HCT116 (cell line): ENCODE measurements around the gene ACVR1B. TPM values are rescaled to one million over a fixed set of nuclear protein-coding genes. Genes with fewer than 3 reads are reported as not detected.

Source experiments
- ATAC-seq: fragments of 200-7000 bp; cut with Tn5 transposase; 2 replicates; pipeline ENCODE4 v1.9.1; 2020; ENCODE audit warnings: mild to moderate bottlenecking, moderate library complexity
- BruUV-seq: library from RNA; stranded (reverse); fragments of 400-500 nt; replicated peaks from 2 replicates; lab custom pipeline; 2021; lab: Mats Ljungman, UMichigan
- CTCF ChIA-PET: fragments of 300-600 bp; sonication (Branson Sonifier 250); formaldehyde crosslinking; loops from one replicate; lab custom pipeline; 2021; ENCODE audit warnings: antibody characterized with exemption; lab: Charles Lee
- POLR2A ChIA-PET: fragments of 300-600, 350-600 bp; sonication (Branson Sonifier 250); formaldehyde crosslinking; loops from one replicate; lab custom pipeline; 2021; ENCODE audit warnings: antibody characterized with exemption; lab: Charles Lee
- RAD21 ChIA-PET, 2 experiments: fragments of 300-600 bp; sonication (Branson Sonifier 250); formaldehyde crosslinking; loops; one replicate each; lab custom pipeline; 2023; ENCODE audit warnings: low total read pairs in 2 of 2; ENCODE audit not compliant: uncharacterized antibody in 2 of 2, unreplicated experiment in 2 of 2, low non-redundant PET in 1 of 2; lab: Charles Lee
- DNase-seq: peaks from one replicate; pipeline ENCODE4 v3.0.0-alpha.2; 2010; ENCODE audit warnings: low read depth, low spot score
- H2AFZ ChIP-seq: fragments of 200-600 bp; shearing (Covaris generic), sonication (generic); 2 replicates; pipeline ENCODE4 v1.6.1; 2017; ENCODE audit warnings: low read depth, mixed run types, mixed read lengths, antibody characterized with exemption, low read length; ENCODE audit not compliant: poor library complexity, severe bottlenecking
- H3K27ac ChIP-seq: 2 replicates; pipeline ENCODE4 v1.5.1; 2012; ENCODE audit warnings: low read depth, low read length
- H3K27me3 ChIP-seq: fragments of 200-600 bp; sonication (generic); 2 replicates; pipeline ENCODE4 v1.6.1; 2016; ENCODE audit warnings: mixed run types, low read length, mixed read lengths; ENCODE audit not compliant: insufficient read depth
- H3K36me3 ChIP-seq, 2 experiments: fragments of 200-500 bp in 1 of 2; fragments of 200-600 bp in 1 of 2; sonication (Bioruptor generic) in 1 of 2; sonication (generic) in 1 of 2; 2 replicates each; pipeline versions ENCODE4 v1.5.1 to v1.6.1; 2014 to 2016; ENCODE audit warnings: low read length in 2 of 2, inconsistent platforms in 1 of 2, mixed read lengths in 1 of 2, mixed run types in 1 of 2; ENCODE audit not compliant: insufficient read depth in 2 of 2, control insufficient read depth in 1 of 2
- H3K4me1 ChIP-seq, 2 experiments: fragments of 200-600 bp in 1 of 2; sonication (generic) in 1 of 2; 2 replicates each; pipeline versions ENCODE4 v1.5.1 to v1.6.1; 2012 to 2017; ENCODE audit warnings: low read length in 2 of 2, inconsistent platforms in 1 of 2, mild to moderate bottlenecking in 1 of 2, mixed read lengths in 1 of 2, mixed run types in 1 of 2, moderate library complexity in 1 of 2; ENCODE audit not compliant: insufficient read depth in 2 of 2, control insufficient read depth in 1 of 2
- H3K4me2 ChIP-seq: fragments of 200-600 bp; sonication (generic); 2 replicates; pipeline ENCODE4 v1.6.1; 2017; ENCODE audit warnings: mixed run types, low read length, mixed read lengths
- H3K4me3 ChIP-seq, 2 experiments: fragments of 200-600 bp in 1 of 2; sonication (generic) in 1 of 2; replicated peaks in 1 of 2; 2 replicates each; pipeline ENCODE4 v1.5.1; 2011 to 2016; ENCODE audit warnings: low read length in 2 of 2, control low read depth in 1 of 2, low read depth in 1 of 2, mild to moderate bottlenecking in 1 of 2, mixed read lengths in 1 of 2, mixed run types in 1 of 2
- H3K79me2 ChIP-seq: fragments of 200-600 bp; sonication (generic); 2 replicates; pipeline ENCODE4 v1.6.1; 2017; ENCODE audit warnings: mild to moderate bottlenecking, mixed run types, low read length, moderate library complexity, mixed read lengths; ENCODE audit not compliant: insufficient read depth
- H3K9ac ChIP-seq: fragments of 200-600 bp; sonication (generic); 2 replicates; pipeline ENCODE4 v1.6.1; 2016; ENCODE audit warnings: low read length, mixed read lengths
- H3K9me2 ChIP-seq: fragments of 200-600 bp; sonication (generic), shearing (Covaris generic); 2 replicates; pipeline ENCODE4 v1.6.1; 2017; ENCODE audit warnings: mixed run types, mild to moderate bottlenecking, moderate library complexity; ENCODE audit not compliant: insufficient read depth
- H3K9me3 ChIP-seq, 2 experiments: fragments of 200-500 bp in 1 of 2; fragments of 200-600 bp in 1 of 2; sonication (Bioruptor generic) in 1 of 2; sonication (generic) in 1 of 2; 2 replicates each; pipeline ENCODE4 v1.6.1; 2014 to 2017; ENCODE audit warnings: low read length in 2 of 2, mixed read lengths in 2 of 2, inconsistent platforms in 1 of 2, low read depth in 1 of 2, mild to moderate bottlenecking in 1 of 2, mixed run types in 1 of 2, moderate library complexity in 1 of 2; ENCODE audit not compliant: control insufficient read depth in 1 of 2, insufficient read depth in 1 of 2
- H4K20me1 ChIP-seq: fragments of 200-600 bp; sonication (generic), shearing (Covaris generic); 2 replicates; pipeline ENCODE4 v1.6.1; 2017; ENCODE audit warnings: mixed run types, mild to moderate bottlenecking, moderate library complexity; ENCODE audit not compliant: insufficient read depth
- CEBPB ChIP-seq: IDR thresholded peaks from 2 replicates; pipeline ENCODE4 v1.6.1; 2012; ENCODE audit warnings: low read depth
- EZH2 ChIP-seq: fragments of 200-600 bp; sonication (generic); IDR thresholded peaks from 2 replicates; pipeline ENCODE4 v1.6.1; 2017; ENCODE audit warnings: antibody characterized with exemption, mixed run types
- EZH2phosphoT487 ChIP-seq: fragments of 200-600 bp; IDR thresholded peaks from 2 replicates; pipeline ENCODE4 v1.6.1; 2018; ENCODE audit warnings: antibody characterized with exemption, borderline replicate concordance
- JUND ChIP-seq: IDR thresholded peaks from 2 replicates; pipeline ENCODE4 v1.6.1; 2012
- POLR2A ChIP-seq: IDR thresholded peaks from 2 replicates; pipeline ENCODE4 v1.7.0; 2011; ENCODE audit warnings: borderline replicate concordance; ENCODE audit not compliant: insufficient read depth, insufficient read length; ENCODE audit errors: extremely low read depth
- POLR2AphosphoS5 ChIP-seq: IDR thresholded peaks from 2 replicates; pipeline ENCODE4 v1.6.1; 2011; ENCODE audit warnings: mild to moderate bottlenecking, low read depth, low read length, moderate library complexity
- RAD21 ChIP-seq: IDR thresholded peaks from 2 replicates; pipeline ENCODE4 v1.6.1; 2012; ENCODE audit warnings: low read depth, mild to moderate bottlenecking
- SRF ChIP-seq: IDR thresholded peaks from 2 replicates; pipeline ENCODE4 v1.6.1; 2012; ENCODE audit warnings: low read depth
- ZFX ChIP-seq: fragments of 450-650 bp; IDR thresholded peaks from 2 replicates; pipeline ENCODE4 v1.6.1; 2017
- ZNF274 ChIP-seq: fragments of 200-500 bp; sonication (Bioruptor generic); IDR thresholded peaks from 2 replicates; pipeline ENCODE4 v1.6.1; 2014; ENCODE audit warnings: mild to moderate bottlenecking, low read depth, low read length, inconsistent platforms
- intact Hi-C: fragments of 100-400 bp; cut with micrococcal nuclease; formaldehyde crosslinking; loops from 2 replicates; pipeline ENCODE4 v1.10.0; 2022
- total RNA-seq: library from RNA; stranded (reverse); gene quantifications from one replicate; pipeline ENCODE4 v1.2.1, GENCODE V29; 2021; ENCODE audit not compliant: unreplicated experiment
- TF ChIP-seq, protein P1 (sequence below): IDR thresholded peaks from 2 replicates; pipeline ENCODE4 v1.6.1; 2012; ENCODE audit warnings: low read depth
- TF ChIP-seq, protein P2 (sequence below): IDR thresholded peaks from 2 replicates; pipeline ENCODE4 v1.6.1; 2012
- TF ChIP-seq, protein P3 (sequence below): IDR thresholded peaks from 2 replicates; pipeline ENCODE4 v1.6.1; 2011; ENCODE audit warnings: mild to moderate bottlenecking, low read length, moderate library complexity; ENCODE audit not compliant: insufficient replicate concordance; ENCODE audit errors: extremely low read depth

ACVR1B gene
- total RNA-seq, 1 experiment from 2014 or later = 22.7 TPM

GRCh38 chr12:51934080-51934479 lies 17.4 kb upstream of the ACVR1B start (continued):
- no peak for TF ChIP-seq RAD21

DNA sequence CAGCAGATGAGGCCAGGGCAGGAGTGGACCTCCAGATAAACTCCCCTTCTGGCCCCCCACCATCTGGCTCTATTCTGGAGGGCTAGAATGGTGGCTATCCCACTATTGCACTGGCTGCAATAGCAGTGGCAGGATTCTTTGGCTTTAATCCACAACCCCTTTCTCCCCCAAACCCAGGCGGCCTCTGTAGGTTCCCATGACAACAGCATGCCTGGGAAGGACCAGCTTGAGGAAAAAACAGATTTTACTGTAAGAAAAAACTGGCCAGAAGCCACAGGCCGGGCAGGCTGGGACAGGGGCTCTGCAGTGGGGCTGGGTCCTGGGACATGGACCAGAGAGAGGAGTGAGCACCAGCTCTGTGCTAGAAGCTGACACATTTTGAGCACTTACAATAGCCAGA lies 13.6 kb upstream of the ACVR1B start:
- H3K9me3 ChIP-seq = no peaks in the 10 kb centered on the region
- BruUV-seq = no TSS peak
- intact Hi-C loops = no loop called here
- no peaks in the 10 kb centered on the region for H3K36me3 ChIP-seq
- H3K4me3 ChIP-seq = no peak overlapping the region
- no peak overlapping the region for H3K4me2 ChIP-seq
- no peak overlapping the region for H2AFZ ChIP-seq
- RAD21 ChIA-PET = no interaction called here
- no peaks in the 10 kb centered on the region for H3K4me1 ChIP-seq
- POLR2A ChIA-PET = no interaction called here
- H3K79me2 ChIP-seq = no peaks in the 10 kb centered on the region
- H3K9ac ChIP-seq = no peak overlapping the region
- no peaks in the 10 kb centered on the region for H3K9me2 ChIP-seq
- no peak overlapping the region for H3K27ac ChIP-seq
- H3K27me3 ChIP-seq = no peaks in the 10 kb centered on the region
- TF ChIP-seq POLR2A (no peak), JUND (no peak), SRF (no peak), POLR2AphosphoS5 (no peak), CEBPB (no peak), EZH2 (no peak), ZNF274 (no peak), ZFX (no peak), RAD21 (no peak), EZH2phosphoT487 (no peak)
- TF ChIP-seq, protein P1, sequence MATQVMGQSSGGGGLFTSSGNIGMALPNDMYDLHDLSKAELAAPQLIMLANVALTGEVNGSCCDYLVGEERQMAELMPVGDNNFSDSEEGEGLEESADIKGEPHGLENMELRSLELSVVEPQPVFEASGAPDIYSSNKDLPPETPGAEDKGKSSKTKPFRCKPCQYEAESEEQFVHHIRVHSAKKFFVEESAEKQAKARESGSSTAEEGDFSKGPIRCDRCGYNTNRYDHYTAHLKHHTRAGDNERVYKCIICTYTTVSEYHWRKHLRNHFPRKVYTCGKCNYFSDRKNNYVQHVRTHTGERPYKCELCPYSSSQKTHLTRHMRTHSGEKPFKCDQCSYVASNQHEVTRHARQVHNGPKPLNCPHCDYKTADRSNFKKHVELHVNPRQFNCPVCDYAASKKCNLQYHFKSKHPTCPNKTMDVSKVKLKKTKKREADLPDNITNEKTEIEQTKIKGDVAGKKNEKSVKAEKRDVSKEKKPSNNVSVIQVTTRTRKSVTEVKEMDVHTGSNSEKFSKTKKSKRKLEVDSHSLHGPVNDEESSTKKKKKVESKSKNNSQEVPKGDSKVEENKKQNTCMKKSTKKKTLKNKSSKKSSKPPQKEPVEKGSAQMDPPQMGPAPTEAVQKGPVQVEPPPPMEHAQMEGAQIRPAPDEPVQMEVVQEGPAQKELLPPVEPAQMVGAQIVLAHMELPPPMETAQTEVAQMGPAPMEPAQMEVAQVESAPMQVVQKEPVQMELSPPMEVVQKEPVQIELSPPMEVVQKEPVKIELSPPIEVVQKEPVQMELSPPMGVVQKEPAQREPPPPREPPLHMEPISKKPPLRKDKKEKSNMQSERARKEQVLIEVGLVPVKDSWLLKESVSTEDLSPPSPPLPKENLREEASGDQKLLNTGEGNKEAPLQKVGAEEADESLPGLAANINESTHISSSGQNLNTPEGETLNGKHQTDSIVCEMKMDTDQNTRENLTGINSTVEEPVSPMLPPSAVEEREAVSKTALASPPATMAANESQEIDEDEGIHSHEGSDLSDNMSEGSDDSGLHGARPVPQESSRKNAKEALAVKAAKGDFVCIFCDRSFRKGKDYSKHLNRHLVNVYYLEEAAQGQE = no peak
- TF ChIP-seq, protein P2, sequence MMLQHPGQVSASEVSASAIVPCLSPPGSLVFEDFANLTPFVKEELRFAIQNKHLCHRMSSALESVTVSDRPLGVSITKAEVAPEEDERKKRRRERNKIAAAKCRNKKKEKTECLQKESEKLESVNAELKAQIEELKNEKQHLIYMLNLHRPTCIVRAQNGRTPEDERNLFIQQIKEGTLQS = no peak
- TF ChIP-seq, protein P3, sequence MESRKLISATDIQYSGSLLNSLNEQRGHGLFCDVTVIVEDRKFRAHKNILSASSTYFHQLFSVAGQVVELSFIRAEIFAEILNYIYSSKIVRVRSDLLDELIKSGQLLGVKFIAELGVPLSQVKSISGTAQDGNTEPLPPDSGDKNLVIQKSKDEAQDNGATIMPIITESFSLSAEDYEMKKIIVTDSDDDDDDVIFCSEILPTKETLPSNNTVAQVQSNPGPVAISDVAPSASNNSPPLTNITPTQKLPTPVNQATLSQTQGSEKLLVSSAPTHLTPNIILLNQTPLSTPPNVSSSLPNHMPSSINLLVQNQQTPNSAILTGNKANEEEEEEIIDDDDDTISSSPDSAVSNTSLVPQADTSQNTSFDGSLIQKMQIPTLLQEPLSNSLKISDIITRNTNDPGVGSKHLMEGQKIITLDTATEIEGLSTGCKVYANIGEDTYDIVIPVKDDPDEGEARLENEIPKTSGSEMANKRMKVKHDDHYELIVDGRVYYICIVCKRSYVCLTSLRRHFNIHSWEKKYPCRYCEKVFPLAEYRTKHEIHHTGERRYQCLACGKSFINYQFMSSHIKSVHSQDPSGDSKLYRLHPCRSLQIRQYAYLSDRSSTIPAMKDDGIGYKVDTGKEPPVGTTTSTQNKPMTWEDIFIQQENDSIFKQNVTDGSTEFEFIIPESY = no peak
- TF ChIP-seq, all 23 proteins: peak for 0
- DNase-seq = no peak
- CTCF ChIA-PET = no interaction called here
- no peaks in the 10 kb centered on the region for H4K20me1 ChIP-seq
- ATAC-seq = no peak
